Tibial nerve (tissue), 4 donors: Measurements from ENCODE around the gene ZNF496.

Experiments used
- EP300 ChIP-seq, 2 donors: sonication (generic); formaldehyde crosslinking; IDR thresholded peaks; one replicate each; pipeline ENCODE4 v1.6.1; 2017; ENCODE audit warnings: antibody characterized with exemption in 2 of 2, mild to moderate bottlenecking in 1 of 2
- POLR2A ChIP-seq, 2 donors: fragments of 450-650 bp; IDR thresholded peaks; one replicate each; pipeline ENCODE4 v1.6.1; 2017; ENCODE audit warnings: antibody characterized with exemption in 2 of 2, mild to moderate bottlenecking in 2 of 2, moderate library complexity in 2 of 2
- TF ChIP-seq, protein P1 (sequence below), 5 experiments: fragments of 200-600 bp in 3 of 5; fragments of 450-650 bp in 2 of 5; sonication (generic) in 3 of 5; IDR thresholded peaks; one replicate each; pipeline ENCODE4 v1.5.1; 2016 to 2019; ENCODE audit warnings: antibody characterized with exemption in 5 of 5, mild to moderate bottlenecking in 3 of 5, moderate library complexity in 2 of 5

DNA sequence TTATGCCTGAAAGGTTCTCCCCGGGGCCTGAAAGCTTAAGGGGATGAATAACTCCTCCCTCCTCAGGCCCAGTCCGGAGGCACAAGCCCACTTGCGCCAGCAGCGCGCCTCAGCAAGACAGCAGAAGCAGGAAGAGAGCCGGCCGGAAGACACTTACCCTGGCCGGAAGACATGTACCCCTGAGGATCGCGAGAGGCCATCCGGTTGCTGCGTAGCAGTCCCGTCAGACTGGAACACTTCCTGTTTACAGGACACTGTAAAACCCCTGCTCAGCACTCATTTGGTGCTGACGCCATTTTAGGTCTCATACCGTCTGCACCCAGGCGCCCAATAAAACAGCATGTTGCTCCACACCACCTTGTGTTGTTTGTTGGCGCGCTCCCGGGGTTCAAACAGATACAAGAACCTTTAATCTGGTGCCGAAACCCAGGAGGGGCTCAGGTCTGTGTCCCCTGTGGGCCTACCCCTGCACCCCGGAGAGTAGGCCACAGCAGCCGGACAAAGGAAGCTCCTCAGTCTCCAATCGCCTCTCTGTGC is 45.5 kb downstream of the ZNF496 start:
- TF ChIP-seq, protein P1, sequence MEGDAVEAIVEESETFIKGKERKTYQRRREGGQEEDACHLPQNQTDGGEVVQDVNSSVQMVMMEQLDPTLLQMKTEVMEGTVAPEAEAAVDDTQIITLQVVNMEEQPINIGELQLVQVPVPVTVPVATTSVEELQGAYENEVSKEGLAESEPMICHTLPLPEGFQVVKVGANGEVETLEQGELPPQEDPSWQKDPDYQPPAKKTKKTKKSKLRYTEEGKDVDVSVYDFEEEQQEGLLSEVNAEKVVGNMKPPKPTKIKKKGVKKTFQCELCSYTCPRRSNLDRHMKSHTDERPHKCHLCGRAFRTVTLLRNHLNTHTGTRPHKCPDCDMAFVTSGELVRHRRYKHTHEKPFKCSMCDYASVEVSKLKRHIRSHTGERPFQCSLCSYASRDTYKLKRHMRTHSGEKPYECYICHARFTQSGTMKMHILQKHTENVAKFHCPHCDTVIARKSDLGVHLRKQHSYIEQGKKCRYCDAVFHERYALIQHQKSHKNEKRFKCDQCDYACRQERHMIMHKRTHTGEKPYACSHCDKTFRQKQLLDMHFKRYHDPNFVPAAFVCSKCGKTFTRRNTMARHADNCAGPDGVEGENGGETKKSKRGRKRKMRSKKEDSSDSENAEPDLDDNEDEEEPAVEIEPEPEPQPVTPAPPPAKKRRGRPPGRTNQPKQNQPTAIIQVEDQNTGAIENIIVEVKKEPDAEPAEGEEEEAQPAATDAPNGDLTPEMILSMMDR (IDR thresholded peaks at IDR 0.05), result no peak
- TF ChIP-seq POLR2A (IDR thresholded peaks at IDR 0.05) (no peak), EP300 (IDR thresholded peaks at IDR 0.05) (no peak)
